K562 (cell line): ENCODE results near the gene PABPC1L. TPM values are rescaled to one million over a fixed set of nuclear protein-coding genes. Genes with fewer than 3 reads are reported as not detected.

Experiments used
- ATF7 ChIP-seq: fragments of 450-650 bp; IDR thresholded peaks from 2 replicates; pipeline ENCODE4 v1.7.1; 2014; ENCODE audit warnings: mild to moderate bottlenecking, moderate library complexity
- CHD4 ChIP-seq: fragments of 200-600 bp; sonication (generic); IDR thresholded peaks from 3 replicates; pipeline ENCODE4 v1.6.1; 2012; ENCODE audit warnings: low read depth, mild to moderate bottlenecking, mixed read lengths, low read length, inconsistent platforms; ENCODE audit not compliant: insufficient read depth, insufficient replicate concordance, poor library complexity, severe bottlenecking
- CTCFL ChIP-seq: IDR thresholded peaks from 2 replicates; pipeline ENCODE4 v1.6.1; 2011; ENCODE audit warnings: borderline replicate concordance, low read depth, mild to moderate bottlenecking, moderate library complexity, low read length; ENCODE audit not compliant: insufficient read depth, poor library complexity, severe bottlenecking
- ELF2 ChIP-seq: fragments of 250-450 bp; sonication (Bioruptor Pico); IDR thresholded peaks from 2 replicates; pipeline ENCODE4 v1.5.0; 2021; ENCODE audit warnings: mild to moderate bottlenecking
- ELK3 ChIP-seq: fragments of 450-650 bp; formaldehyde crosslinking; IDR thresholded peaks from 2 replicates; pipeline ENCODE4 v1.4.0; 2020; ENCODE audit warnings: mild to moderate bottlenecking
- ETV1 ChIP-seq: fragments of 450-650 bp; conservative IDR thresholded peaks from 2 replicates; pipeline ENCODE4 v1.6.1; 2016; ENCODE audit warnings: missing genetic modification characterization, control low read depth, low read depth, missing compliant biosample characterization
- GATAD2B ChIP-seq: fragments of 450-650 bp; IDR thresholded peaks from 2 replicates; pipeline ENCODE4 v1.6.1; 2017; ENCODE audit warnings: mild to moderate bottlenecking, borderline replicate concordance
- GTF2F1 ChIP-seq: IDR thresholded peaks from 2 replicates; pipeline ENCODE4 v1.6.1; 2011; ENCODE audit warnings: low read depth, low read length, improper control_type of control experiment
- KDM4B ChIP-seq, 2 experiments: fragments of 450-650 bp in 1 of 2; sonication (generic) in 1 of 2; IDR thresholded peaks; 2 replicates each; pipeline ENCODE4 v1.6.1; 2016 to 2017; ENCODE audit warnings: borderline replicate concordance in 2 of 2, antibody characterized with exemption in 1 of 2, low read depth in 1 of 2, mild to moderate bottlenecking in 1 of 2
- LEF1 ChIP-seq: fragments of 450-650 bp; IDR thresholded peaks from 2 replicates; pipeline ENCODE4 v1.6.1; 2016; ENCODE audit warnings: mild to moderate bottlenecking
- MITF ChIP-seq: IDR thresholded peaks from 2 replicates; pipeline ENCODE4 v1.6.1; 2014; ENCODE audit warnings: antibody characterized with exemption
- PHF20 ChIP-seq: fragments of 450-650 bp; IDR thresholded peaks from 2 replicates; pipeline ENCODE4 v1.6.1; 2018; ENCODE audit not compliant: partially characterized antibody
- SMARCC2 ChIP-seq: fragments of 450-650 bp; IDR thresholded peaks from 2 replicates; pipeline ENCODE4 v1.6.1; 2017; ENCODE audit warnings: antibody characterized with exemption, moderate library complexity, mild to moderate bottlenecking, low read depth
- SOX6 ChIP-seq: fragments of 450-650 bp; IDR thresholded peaks from 2 replicates; pipeline ENCODE4 v1.6.1; 2014; ENCODE audit warnings: mild to moderate bottlenecking
- TAF9B ChIP-seq: fragments of 450-650 bp; IDR thresholded peaks from 2 replicates; pipeline ENCODE4 v1.6.1; 2018; ENCODE audit warnings: mild to moderate bottlenecking; ENCODE audit not compliant: partially characterized antibody
- TFE3 ChIP-seq: fragments of 450-650 bp; formaldehyde crosslinking; IDR thresholded peaks from 2 replicates; pipeline ENCODE4 v1.4.0; 2020; ENCODE audit warnings: mild to moderate bottlenecking, mixed read lengths
- USF2 ChIP-seq: sonication (generic); formaldehyde crosslinking; IDR thresholded peaks from 2 replicates; pipeline ENCODE4 v1.5.0; 2020; ENCODE audit warnings: missing genetic modification reagents
- ZNF184 ChIP-seq: sonication (generic); formaldehyde crosslinking; IDR thresholded peaks from 2 replicates; pipeline ENCODE4 v1.5.0; 2020; ENCODE audit warnings: missing genetic modification reagents
- ZNF408 ChIP-seq: fragments of 250-450 bp; sonication (Bioruptor Pico); IDR thresholded peaks from 2 replicates; pipeline ENCODE4 v1.4.0; 2020; ENCODE audit warnings: low read depth, mild to moderate bottlenecking, moderate library complexity
- polyA plus RNA-seq, 8 experiments: library from polyadenylated mRNA; depleted of rRNA in 4 of 8; stranded (reverse) in 5 of 8; unstranded in 3 of 8; fragments of >200 nt; fragmentation: Nextera tagmentation in 2 of 8; fragmentation: Illumina TruSeq in 1 of 8; extraction: Ambion mirVana in 2 of 8; extraction: Trizol in 1 of 8; gene quantifications; 2 replicates each; pipeline versions ENCODE4 v1.2.1 to v1.2.3, GENCODE V29; 2011 to 2014; ENCODE audit warnings: inconsistent platforms in 1 of 8, missing spikeins in 1 of 8
- total RNA-seq, 7 experiments: library from RNA; depleted of rRNA in 6 of 7; stranded (reverse); fragments of >200 nt in 6 of 7; fragmentation: Illumina TruSeq in 2 of 7; extraction: Trizol in 2 of 7; gene quantifications; 2 replicates each; pipeline versions ENCODE4 v1.2.1 to v1.2.3, GENCODE V29; 2011 to 2021; ENCODE audit warnings: low replicate concordance in 1 of 7

The PABPC1L gene
- total and polyA plus RNA-seq, 9 of the 15 experiments (the other 6 are each of a cell fraction or from before 2014, with no cell fraction given), result 6.0 to 90.3 (median 15.8) TPM

GRCh38 chr20:44966030-44966961 is 56.4 kb downstream of the PABPC1L start, which contains the start of gene STK4 (continued):
- TF ChIP-seq TFE3 (CRISPR knock-in tag) (peak; percentile 99), GATAD2B (peak; percentile 88; the same call in 1 of the 2 replicates), USF2 (CRISPR knock-in tag) (peak; percentile 95), ATF7 (peak; percentile 70), ZNF184 (CRISPR knock-in tag) (no peak), ELK3 (CRISPR knock-in tag) (no peak), MITF (peak; percentile 78; the same call in 1 of the 2 replicates), ZNF408 (CRISPR knock-in tag) (no peak), CTCFL (peak; percentile 100), CHD4 (no peak), TAF9B (peak; percentile 38), KDM4B (IDR thresholded peaks at IDR 0.05; ENCODE audit: borderline replicate concordance in 2 of 2, low read depth in 1 of 2) (peak in 1 of 2 experiments; percentile 81; a peak in 1 of 4 replicates), SMARCC2 (no peak), GTF2F1 (peak; percentile 69; the same call in 1 of the 2 replicates), PHF20 (peak; percentile 91), ELF2 (CRISPR knock-in tag) (peak; percentile 97), SOX6 (peak; percentile 61; the same call in 1 of the 2 replicates), ETV1 (tag) (peak; percentile 92), LEF1 (peak; percentile 17; the same call in 1 of the 2 replicates)
